ENCODE results near the gene GRIA1.
"Not testable (repeated sequence)": the region's sequence is repeated elsewhere in the genome, so short reads cannot be mapped to it uniquely, and the experiment has no call there.

The GRIA1 gene

DNA sequence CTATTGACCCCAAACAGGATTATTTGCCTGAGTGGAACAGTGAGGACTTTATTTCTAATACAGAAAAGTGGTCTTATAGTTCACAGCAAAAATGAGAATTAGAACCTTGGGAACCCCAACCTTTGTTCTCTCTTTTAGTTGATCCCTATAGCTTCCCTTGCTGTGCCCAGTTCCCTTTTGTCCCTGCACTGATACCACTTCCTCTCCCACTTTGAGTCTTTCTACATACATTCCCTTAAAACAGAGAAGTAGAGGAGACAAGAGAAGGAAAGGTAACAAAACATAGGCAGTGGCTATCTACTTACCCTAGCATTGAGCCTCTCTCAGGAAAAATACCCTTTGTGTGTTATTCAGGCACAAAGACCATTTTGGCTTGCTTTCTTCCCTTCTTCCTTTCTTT lies 301.8 kb downstream of the GRIA1 start:
- DNase-seq = no peak

DNA sequence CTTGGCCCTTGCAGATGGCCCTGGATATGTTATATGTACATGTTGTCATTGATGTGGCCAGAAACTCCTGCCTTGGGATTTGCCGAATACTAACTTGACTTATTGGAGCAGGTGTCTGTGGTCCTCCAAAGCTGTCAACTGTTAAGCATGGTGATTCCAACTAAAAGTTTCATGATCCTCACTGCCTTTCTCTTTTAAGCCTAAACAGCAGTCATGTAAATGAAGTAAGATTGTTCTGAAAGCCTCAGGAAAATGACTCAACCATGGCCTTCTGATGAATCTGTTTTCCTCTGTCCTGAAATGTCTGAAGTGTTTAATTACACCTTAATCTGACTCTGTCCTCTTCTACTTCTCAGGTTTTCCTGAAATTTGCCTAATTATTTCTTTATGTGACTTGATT lies 303.2 kb downstream of the GRIA1 start:
- no peak for DNase-seq

DNA sequence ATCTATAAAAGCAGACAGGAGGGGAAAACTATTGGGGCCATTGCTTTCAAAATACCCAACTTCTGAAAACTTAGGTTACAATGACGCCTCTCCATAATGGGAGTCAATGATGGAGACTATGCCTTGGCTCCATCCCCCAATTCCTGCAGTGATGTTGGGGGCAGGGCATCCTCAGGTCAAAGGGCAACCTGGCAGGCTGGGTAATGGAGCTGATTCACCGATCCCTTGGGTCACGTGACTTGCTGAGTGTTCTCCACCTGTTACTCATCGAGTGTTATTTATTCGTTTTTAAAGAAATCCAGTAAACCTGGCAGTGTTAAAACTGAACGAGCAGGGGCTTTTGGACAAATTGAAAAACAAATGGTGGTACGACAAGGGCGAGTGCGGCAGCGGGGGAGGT lies 303.9 kb downstream of the GRIA1 start:
- no peak for DNase-seq

DNA sequence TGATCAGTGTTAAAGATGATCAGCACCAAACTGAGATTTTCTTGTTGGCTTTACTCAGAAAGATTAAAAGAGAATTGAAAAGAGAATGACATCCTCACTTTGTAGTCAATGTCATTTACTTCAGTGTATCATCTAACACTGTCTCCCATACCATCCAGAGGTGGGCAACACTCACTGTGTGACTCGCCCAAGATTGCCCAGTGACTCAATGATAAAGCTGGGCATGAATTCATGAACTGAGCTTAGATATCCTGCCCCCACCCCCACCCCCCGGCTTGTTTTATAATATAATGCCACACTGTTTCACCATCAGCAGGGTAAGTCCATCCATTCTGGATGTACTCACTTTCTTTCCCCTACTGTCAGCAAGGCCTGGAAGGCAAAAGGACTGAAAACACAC lies 306.1 kb downstream of the GRIA1 start:
- DNase-seq = no peak

DNA sequence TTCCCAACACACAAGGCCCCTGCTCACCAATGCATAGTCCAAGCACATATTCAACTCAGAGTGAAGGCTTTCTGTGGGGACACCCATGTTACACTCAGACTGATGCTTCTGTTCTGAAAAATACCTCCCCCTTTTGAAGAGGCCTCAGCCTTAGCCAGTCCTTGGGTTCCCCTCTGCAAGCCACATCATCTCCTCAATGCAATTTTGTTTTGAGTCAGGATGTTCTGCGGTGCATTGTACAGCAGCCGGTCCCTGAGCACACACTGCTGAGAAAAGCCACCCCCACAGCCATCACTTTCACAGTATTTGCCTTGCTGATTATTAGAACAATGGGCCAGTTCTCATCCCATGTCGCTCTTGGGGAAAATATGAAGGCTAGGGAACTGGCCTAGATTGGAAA lies 307.0 kb downstream of the GRIA1 start:
- DNase-seq = no peak

DNA sequence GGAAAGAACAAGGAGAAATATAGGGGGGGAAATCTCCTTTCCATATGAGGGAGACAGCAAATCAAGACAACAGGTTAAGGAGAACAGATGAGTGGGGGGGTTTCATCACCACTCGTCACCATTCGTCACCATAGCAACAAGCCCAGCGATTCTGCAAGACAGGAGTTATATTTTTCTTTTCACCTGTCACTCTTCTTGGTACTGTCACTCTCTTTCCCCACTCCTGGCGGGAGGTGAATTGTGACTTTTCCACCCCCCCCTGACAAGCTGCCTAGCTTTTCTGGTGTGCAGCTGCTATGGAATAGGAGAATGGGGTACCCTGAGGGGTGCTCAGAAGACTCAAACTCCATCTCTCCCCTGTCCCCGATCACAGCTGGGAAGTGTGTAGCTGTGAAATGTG lies 308.4 kb downstream of the GRIA1 start:
- no peak for DNase-seq

DNA sequence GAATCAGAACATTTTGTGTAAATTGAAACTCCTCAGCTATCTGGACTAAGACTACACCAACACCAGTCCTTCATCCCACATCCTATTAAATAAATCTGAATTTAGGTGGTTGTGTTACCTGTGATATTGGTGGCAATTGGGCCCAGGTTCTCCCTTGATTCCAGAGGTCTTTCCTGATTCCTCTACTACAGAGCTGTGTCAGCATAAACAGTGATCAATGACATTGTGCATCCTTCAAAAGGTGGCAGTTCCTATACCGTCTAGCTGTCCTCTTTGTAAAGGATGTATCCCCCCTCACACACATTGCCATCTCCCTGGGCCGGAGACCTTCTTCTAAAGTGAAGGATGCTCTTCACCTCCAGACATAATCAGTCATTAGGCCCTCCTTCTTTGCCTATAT lies 309.0 kb downstream of the GRIA1 start:
- DNase-seq = no peak

DNA sequence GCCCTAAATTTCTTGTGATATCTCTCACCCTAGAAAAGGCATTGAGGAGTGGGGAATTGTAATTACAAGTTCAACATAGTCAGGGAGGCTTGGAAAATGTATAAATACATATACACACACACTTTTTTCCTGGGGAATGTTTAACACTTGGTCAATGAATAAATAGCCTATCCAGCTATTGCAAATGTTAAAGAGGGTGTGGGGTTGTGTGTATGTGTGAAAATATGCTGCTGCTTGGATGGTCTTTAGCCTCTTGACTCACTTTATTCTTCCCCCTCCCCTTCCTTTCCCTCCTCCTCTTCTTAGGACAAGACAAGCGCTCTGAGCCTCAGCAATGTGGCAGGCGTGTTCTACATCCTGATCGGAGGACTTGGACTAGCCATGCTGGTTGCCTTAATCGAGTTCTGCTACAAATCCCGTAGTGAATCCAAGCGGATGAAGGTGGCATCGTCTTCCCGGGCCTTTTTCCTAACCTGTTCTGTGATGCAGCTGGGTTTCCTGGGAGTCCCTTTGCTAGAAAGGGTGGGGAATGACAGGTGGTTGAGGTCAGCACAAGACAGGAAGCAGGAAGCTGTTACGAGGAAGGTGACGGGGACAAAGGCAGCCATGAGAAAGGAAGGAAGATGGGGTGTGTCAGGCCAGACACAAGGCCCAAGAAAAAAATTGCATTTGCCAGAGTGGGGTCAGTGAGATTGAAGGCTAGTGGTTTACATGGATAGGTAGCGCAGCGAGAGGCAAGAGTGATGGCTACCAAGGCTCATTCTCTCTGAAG lies 311.8 kb downstream of the GRIA1 start:
- DNase-seq = no peak

DNA sequence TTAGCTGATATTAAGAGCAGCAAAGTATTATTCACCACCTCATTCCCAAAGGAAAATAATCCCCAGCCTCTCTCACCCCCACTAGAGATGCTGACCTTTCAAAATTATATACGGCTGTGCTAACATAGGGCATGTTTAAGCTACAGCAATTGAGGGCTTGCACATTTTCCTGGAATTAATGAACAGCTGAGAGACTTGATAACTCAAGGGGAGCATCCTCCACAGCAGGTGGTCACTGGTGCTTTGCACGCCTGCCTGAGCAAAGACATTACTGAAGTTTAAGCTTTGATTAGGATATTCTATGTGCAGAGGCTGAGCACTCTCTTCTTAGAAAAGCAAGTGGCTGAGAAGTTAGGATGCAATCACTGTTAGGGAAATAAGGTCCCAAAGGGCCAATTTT lies 317.3 kb downstream of the GRIA1 start:
- no peak for DNase-seq

DNA sequence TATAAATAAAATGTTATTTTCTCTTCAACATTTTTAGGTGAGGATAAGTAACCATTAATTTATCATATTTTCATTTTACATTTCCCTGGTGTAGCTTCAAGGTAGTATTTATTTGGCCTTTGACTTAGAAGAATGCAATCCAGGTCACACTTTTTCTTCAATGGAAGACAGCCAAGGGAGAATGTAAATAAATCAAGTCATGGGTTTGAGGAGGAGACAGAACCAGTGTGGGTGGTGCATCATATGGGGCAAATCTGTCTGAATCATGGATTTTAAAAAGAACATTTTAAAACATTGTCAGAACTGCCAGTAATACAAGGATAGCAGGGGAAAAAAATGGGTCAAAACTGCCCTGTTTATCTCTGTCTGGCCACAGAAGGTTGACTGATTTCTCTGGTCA lies 318.7 kb downstream of the GRIA1 start:
- no peak for DNase-seq

DNA sequence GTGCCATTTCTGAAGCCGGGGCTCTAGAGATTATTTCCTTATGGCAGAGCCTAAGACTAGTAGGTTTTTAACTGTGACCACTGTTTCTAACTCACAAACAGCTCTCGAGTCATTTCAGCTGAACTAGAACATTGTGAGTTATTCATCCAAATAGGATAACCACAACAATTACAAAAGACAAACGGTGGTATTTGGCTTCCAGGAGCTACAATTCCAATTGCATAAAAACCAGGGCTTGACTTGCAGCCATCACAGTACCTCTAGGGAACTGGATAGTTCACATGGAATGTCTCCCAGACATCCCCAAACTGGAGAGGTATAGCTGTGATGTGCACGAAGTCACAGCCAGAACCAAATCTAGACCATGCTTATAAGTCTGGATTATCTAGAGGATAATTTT lies 323.4 kb downstream of the GRIA1 start:
- no peak for DNase-seq

DNA sequence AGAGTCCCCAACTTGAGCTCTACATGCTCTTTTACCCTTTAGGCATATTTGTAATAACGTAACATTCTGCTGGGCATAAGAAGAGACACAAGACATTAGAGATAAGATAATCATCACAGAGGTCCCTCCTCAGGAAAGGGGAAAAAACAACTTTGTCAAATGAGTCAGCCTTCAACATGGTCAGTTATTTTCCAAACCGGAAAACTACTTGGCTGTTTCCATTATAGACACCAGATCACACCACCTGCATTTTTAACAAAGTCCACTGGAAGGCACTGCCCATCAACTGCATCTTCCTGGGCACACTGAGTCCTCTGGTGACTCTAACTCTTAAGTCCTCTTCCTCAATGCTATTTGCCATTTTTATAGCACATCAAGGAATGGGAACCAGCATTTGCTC lies 326.4 kb downstream of the GRIA1 start:
- DNase-seq = no peak

DNA sequence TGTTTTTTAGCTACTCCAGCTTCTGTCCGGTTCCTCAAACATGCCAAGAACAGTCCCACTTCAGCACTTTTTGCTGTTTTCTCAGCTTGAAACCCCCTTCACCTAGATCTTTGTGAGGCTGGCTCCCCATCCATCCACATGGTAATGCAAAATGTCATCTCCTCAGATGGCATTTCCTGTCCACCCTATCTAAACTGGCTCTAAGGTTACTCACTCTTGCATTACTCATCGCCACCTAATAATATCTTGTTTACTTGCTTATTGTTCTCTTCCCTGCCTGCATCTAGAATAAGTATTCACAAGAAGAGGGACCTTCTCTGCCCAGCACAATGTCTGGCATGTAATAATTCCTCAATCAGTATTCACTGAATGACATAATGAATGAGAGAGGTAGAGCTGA lies 328.2 kb downstream of the GRIA1 start:
- DNase-seq = no peak

DNA sequence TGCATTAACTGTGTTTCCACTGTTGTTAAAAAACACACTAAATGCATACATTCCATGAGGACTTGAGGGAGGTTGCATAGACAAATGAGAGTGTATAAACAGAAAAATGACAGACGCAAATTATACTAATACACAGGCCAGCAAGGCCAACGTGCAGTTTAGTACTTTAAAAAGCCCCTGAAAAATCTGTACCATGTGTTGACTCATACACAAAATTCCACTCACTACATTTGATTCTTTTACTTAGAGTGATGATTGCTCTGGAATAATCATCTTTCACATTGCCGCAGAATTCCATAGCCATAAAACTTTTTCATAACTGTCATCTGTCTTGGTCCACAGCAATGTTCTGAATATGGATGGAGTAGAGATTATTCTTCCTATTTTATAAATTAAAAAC lies 332.6 kb downstream of the GRIA1 start:
- no peak for DNase-seq

DNA sequence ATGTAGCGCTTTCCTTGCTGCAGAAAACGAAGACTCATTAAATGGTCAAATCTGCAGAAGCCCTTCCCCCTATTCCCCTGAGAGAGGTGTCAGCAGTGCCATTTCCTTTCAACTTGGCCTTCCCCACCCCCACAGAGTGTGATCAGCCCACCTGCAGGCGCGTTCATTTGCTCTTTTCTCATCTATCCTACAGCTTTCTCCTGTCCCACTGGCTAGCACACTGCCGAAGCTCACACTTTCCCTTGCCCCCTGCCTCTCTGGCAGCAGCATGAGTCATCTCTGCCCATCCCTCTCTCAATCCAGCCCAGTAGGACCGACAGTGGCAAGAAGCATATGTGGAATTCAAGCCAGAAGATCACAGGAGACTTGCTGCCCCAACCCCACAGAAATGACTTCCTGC lies 334.4 kb downstream of the GRIA1 start:
- DNase-seq = no peak

DNA sequence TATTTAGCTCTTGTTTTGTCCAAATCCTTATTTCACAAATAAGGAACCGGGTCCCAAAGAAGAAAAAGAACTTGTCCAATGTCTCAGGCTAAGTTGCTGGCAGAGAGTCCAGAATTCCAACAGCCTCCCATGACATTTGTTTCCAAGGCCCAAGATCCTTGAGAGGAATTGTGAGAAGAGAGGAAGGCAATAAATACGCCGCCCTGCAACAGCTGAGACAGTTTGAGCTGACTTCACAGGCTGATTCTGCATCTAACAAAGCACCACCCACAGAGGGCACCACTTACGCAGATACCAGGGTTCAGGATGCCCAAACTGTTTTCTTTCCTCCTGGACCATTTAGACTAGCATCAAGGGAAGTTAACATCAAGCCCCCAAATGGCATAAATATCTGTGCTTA lies 336.9 kb downstream of the GRIA1 start:
- DNase-seq = no peak

DNA sequence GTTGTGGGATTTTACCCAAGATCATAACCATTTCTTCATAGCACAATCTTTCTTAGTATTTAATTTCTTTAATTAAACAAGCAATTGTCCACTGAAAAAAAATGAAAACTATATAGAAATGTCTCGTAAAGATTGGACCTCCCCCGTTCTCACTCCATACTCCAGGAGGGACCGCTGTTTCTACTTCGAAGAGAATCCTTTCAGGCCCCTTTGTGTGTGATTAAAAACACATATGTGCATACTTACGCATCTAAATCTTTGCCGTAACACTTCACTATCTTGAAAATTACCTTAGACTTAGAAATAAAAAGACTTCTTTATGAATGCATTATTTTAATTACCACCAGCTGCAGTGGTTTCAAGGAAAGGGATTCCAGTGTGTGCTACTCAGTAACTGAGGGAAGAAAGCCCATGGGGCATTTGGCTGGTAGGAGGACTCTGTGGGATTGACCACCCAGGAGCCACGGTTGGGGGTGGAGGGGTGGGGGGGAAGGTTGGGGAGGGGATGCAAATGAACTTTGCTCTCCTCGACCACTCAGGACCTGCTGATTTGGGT lies 339.1 kb downstream of the GRIA1 start:
- DNase-seq = no peak

DNA sequence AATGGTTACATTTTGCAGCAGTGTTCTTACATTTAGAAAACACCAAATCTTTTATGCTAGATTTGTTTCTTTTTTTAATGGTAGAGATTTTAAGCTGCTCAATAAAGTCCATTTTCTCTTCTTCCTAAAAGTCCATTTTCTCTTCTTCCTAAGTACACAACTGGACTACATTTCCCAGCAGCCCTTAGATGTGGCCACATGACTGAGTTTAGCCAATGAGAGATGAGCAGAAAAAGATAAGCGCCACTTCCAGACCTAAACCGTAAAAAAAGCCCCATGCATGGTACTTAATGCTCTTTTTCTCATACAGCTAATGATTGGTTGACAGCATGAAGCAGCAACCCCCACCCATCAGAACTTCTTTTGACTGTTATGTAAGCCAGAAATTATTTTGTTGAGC lies 341.5 kb downstream of the GRIA1 start:
- DNase-seq = no peak

DNA sequence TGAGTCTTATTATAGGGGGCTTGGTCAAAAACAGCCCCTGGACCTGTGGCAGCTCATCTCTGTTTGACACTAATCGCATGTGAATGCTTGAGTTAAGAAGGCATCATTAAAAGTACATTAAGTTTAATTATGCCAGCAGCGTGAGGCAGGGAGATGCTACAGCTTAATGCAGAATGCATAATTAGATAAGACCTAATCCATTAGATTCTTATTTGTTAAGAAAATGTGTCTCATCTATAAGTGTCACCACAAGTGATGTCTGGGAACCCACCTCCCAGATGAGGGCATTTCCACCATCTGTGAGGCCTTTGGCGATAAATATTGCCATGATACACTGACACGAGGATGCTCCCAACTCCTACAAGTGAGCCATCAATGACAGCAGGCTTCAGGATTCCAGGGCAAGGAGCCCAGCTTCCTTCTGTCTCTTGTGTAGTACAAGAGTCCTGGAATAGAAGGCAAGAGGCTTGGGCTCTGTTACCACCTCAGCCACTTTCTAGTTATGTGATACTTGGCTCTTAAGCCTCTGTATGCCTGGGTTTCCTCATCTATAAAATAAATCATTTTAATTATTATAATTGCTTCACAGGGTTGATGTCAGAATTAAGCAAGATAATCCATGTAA lies 345.5 kb downstream of the GRIA1 start:
- DNase-seq = no peak

DNA sequence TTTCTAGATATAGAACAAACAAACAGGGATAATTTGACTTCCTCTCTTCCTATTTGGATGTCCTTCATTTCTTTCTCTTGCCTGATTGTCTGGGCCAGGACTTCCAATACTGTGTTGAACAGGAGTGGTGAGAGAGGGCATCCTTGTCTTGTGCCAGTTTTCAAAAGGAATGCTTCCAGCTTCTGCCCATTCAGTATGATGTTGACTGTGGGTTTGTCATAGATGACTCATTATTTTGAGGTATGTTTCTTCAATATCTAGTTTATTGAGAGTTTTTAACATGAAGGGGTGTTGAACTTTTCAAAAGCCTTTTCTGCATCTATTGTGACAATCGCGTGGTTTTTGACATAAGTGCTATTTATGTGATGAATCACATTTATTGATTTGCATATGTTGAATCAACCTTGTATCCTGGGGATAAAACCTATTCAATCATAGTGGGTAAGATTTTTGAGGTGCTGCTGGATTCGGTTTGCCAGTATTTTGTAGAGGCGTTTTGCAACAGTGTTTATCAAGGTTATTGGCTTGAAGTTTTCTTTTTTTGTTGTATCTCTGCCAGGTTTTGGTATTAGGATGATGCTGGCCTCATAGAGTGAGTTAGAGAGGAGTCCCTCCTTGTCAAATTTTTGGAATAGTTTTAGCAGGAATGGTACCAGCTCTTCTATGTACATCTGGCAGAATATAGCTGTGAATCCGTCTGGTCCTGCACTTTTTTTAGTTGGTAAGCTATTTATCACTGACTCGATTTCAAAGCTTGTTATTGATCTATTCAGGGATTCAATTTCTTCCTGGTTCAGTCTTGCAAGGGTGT lies 359.0 kb downstream of the GRIA1 start:
- not testable (repeated sequence) for DNase-seq

DNA sequence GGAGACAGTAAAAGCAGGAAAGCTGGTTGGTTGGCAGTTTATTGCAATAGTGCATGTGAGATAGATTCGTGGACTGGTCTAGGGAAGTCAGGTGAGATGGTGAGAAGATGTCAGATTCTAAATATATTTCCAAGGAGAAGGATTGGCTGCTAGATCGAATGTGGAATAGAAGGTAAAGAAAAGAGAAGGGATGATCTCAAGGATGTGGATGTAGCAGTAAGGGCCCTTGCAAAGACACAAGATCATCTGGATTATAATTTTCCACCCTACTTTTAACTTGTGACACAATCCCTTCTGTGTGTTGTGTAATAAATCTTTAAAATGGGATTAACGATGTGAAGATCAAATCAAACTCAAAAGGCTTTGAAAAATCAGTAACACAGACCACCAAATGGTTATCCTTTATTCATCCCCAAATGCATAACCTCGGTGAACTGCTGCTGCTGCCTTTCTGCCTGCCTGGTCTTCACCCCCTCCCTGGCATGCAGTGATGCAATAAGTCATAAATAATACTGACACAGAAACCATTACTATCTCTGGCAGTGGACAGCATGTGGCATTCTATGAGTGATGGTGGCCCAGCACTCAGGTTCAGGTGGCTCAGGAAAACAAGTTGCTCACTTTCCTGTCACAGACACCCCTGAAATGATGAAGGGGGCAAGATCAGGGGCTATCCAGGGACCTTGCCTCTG lies 369.9 kb downstream of the GRIA1 start:
- DNase-seq = no peak

DNA sequence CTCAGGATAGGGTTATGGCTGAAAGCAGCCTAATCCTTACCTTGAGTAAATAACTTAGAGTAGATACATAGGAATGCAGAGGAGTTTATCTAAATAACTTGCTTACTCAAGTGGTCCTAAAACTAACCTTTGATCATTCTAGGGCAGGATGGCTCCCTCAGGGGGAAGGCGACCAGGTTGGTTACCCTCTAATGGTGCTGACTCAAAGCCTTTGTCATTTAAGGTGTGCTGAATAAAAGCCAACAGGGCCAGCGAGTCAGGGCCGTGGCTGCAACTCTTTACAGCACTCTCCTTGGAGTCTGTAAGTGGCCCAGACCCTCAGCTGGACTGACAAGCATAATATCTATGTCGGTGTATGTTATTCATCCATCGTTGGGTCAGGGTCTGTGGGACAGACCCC lies 372.4 kb downstream of the GRIA1 start:
- DNase-seq = not testable (repeated sequence)
